Calu3 (cell line): ENCODE data around the gene CHMP3. TPM values are rescaled to one million over a fixed set of nuclear protein-coding genes. Genes with fewer than 3 reads are reported as not detected.

ENCODE experiments used
- BruUV-seq: library from RNA; stranded (reverse); fragments of 400-500 nt; replicated peaks from 2 replicates; lab custom pipeline; 2021; lab: Mats Ljungman, UMichigan
- CTCF ChIA-PET: fragments of 300-600 bp; sonication (Branson Sonifier 250); formaldehyde crosslinking; loops from one replicate; lab custom pipeline; 2022; ENCODE audit warnings: antibody characterized with exemption; lab: Charles Lee
- DNase-seq: peaks from one replicate; pipeline ENCODE4 v3.0.0; 2022
- H3K27ac Mint-ChIP-seq: one replicate; pipeline ENCODE4 v1.8.0; 2022; ENCODE audit warnings: mixed read lengths; ENCODE audit not compliant: unreplicated experiment
- H3K27me3 Mint-ChIP-seq: one replicate; pipeline ENCODE4 v1.8.0; 2022; ENCODE audit warnings: mixed read lengths; ENCODE audit not compliant: unreplicated experiment
- H3K36me3 Mint-ChIP-seq: one replicate; pipeline ENCODE4 v1.8.0; 2022; ENCODE audit warnings: mild to moderate bottlenecking, moderate library complexity, mixed read lengths; ENCODE audit not compliant: insufficient read depth, unreplicated experiment
- H3K4me1 Mint-ChIP-seq: one replicate; pipeline ENCODE4 v1.8.0; 2022; ENCODE audit warnings: mild to moderate bottlenecking, low read depth, mixed read lengths; ENCODE audit not compliant: unreplicated experiment
- H3K4me3 Mint-ChIP-seq: one replicate; pipeline ENCODE4 v1.8.0; 2022; ENCODE audit warnings: mild to moderate bottlenecking, low read depth, moderate library complexity, mixed read lengths; ENCODE audit not compliant: unreplicated experiment
- H3K9me3 Mint-ChIP-seq: one replicate; pipeline ENCODE4 v1.8.0; 2022; ENCODE audit warnings: low read depth, mixed read lengths; ENCODE audit not compliant: unreplicated experiment
- CTCF ChIP-seq: fragments of 200-600 bp; IDR thresholded peaks from one replicate; pipeline ENCODE4 v1.8.0; 2022; ENCODE audit warnings: antibody characterized with exemption; ENCODE audit not compliant: unreplicated experiment
- intact Hi-C: fragments of 100-400 bp; cut with micrococcal nuclease; formaldehyde crosslinking; loops from one replicate; pipeline ENCODE4 v1.10.0; 2022; ENCODE audit not compliant: unreplicated experiment
- total RNA-seq: library from RNA; stranded (reverse); gene quantifications from 2 replicates; pipeline ENCODE4 v1.2.3, GENCODE V29; 2022

The CHMP3 gene
- total RNA-seq, 1 experiment from 2014 or later: 127 TPM

DNA sequence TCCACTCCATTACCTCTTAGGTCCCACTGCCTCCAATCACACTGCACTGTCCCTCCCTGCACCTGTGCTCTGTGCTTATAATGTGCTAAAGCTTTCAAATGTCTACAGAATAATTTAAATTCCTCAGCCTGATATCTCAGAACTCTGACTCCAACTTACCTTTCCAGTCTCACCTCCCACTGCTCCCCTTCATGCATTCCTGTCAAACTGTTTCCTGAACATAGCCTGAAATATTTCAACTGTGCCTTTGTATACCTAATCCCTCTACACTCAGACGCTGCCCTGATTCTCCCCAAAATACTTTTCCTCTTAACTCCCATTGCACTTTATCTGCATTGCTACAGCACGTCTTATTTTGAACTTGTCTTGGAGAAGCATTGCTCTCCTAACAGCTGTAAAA lies 40.5 kb downstream of the CHMP3 start:
- CTCF ChIA-PET: no interaction called here
- TF ChIP-seq CTCF: no peak
- intact Hi-C loops: no loop called here
- DNase-seq: no peak
- no peaks in the 10 kb centered on the region for H3K4me1 Mint-ChIP-seq
- no peak overlapping the region for H3K27ac Mint-ChIP-seq
- H3K36me3 Mint-ChIP-seq: no peaks in the 10 kb centered on the region
- H3K4me3 Mint-ChIP-seq: no peak overlapping the region
- BruUV-seq: no TSS peak
- H3K27me3 Mint-ChIP-seq: no peaks in the 10 kb centered on the region
- peaks cover 2% of the 10 kb centered on the region for H3K9me3 Mint-ChIP-seq

DNA sequence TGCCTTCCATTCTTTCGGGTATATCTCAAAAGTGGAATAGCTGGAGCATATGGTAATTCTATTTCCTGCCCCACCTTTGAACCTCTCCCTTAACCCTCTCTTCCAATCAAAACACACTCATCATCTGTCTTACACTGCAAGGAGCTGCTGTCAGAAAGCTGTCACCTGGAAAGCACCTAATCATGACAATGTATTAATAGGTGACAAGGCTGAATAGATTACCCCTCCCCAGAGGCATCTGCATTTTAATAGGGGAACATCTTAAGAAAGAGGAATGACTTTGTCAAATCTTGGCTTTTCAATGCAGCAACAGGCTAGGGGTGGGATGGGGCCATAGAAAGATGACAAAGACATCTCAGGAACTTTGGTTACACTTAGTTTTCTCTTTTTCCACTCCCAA lies 41.3 kb downstream of the CHMP3 start:
- CTCF ChIA-PET: no interaction called here
- intact Hi-C loops: no loop called here
- Mint-ChIP-seq H3K27me3 (no peaks in the 10 kb centered on the region), H3K4me1 (no peaks in the 10 kb centered on the region), H3K36me3 (no peaks in the 10 kb centered on the region), H3K9me3 (peaks cover 2% of the 10 kb centered on the region), H3K4me3 (no peak overlapping the region), H3K27ac (no peak overlapping the region)
- no TSS peak for BruUV-seq
- no peak for TF ChIP-seq CTCF
- DNase-seq: no peak

DNA sequence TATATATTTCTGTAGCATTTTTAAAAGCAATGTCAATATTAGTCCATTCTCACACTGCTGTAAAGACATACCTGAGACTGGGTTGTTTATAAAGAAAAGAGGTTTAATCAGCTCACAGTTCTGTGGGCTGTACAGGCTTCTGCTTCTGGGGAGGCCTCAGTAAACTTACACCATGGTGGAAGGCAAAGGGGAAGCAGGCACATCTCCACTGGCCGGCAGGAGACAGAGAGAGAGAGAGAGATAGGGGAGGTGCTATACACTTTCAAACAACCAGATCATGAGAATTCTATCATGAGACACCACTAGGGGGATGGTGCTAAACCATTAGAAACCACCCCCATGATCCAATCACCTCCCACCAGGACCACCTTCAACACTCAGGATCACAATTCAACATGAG lies 43.1 kb downstream of the CHMP3 start:
- no TSS peak for BruUV-seq
- H3K4me3 Mint-ChIP-seq: no peak overlapping the region
- H3K9me3 Mint-ChIP-seq: peaks cover 2% of the 10 kb centered on the region
- CTCF ChIA-PET: no interaction called here
- H3K4me1 Mint-ChIP-seq: no peaks in the 10 kb centered on the region
- DNase-seq: no peak
- intact Hi-C loops: no loop called here
- no peak for TF ChIP-seq CTCF
- H3K36me3 Mint-ChIP-seq: no peaks in the 10 kb centered on the region
- H3K27me3 Mint-ChIP-seq: no peaks in the 10 kb centered on the region
- no peak overlapping the region for H3K27ac Mint-ChIP-seq

DNA sequence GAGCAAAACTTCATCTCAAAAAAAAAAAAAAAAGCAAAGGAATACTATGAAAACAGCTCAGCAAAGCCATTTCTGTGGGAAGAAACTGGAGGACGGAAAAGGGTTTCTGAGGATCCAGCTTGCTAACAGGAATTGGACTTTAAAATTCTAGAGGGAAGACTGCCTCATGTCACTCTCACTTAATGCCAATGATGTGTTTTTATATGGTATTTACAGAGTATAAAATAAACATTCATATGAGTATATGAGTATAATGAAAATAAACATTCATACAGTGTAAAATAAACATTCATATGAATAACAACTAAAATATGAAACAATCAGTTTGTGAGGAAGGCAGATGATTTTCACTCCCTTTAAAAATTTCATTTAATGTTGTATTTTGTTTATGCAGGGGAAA lies 43.9 kb downstream of the CHMP3 start:
- no peaks in the 10 kb centered on the region for H3K36me3 Mint-ChIP-seq
- H3K27ac Mint-ChIP-seq: no peak overlapping the region
- peaks cover 2% of the 10 kb centered on the region for H3K9me3 Mint-ChIP-seq
- CTCF ChIA-PET: interaction anchor here (0.7 kb wide), 1 partner anchor 96 kb away, joined by 3 read pairs; no protein-coding TSS in a partner anchor
- intact Hi-C loops: loop anchor here (2.0 to 10.0 kb wide), 2 partner anchors 95 to 155 kb away; no protein-coding TSS in a partner anchor
- no peak overlapping the region for H3K4me3 Mint-ChIP-seq
- DNase-seq: no peak
- no peak for TF ChIP-seq CTCF
- no peaks in the 10 kb centered on the region for H3K4me1 Mint-ChIP-seq
- H3K27me3 Mint-ChIP-seq: no peaks in the 10 kb centered on the region
- BruUV-seq: no TSS peak
